ENCODE results near the gene MOCS1. TPM values are rescaled to one million over a fixed set of nuclear protein-coding genes. Genes with fewer than 3 reads are reported as not detected.

Gene MOCS1
- polyA plus RNA-seq, 3 donors, result 0.05 to 0.26 (median 0.12) TPM

DNA sequence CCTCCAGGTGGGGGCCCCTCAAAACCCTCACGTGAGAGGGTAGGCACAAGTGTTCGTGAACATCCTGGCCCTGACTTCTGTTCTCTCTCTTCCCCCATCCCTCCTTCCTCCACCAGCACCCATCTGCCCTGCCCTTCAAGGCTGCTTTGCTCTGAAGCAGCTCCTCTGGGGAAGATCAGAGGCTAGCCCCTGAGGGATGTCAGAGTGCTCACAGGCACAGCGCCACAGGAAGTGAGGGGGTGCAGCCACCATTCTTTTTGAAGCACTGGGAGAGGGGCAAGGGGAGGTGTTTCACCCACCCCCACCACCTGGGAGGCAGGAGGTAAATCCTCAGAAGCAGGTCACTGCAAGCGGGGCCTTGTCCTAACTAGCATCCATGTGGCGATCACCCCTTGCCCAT is 11.4 kb downstream of the MOCS1 start:
- Histone ChIP-seq H3K4me2 (replicated peaks; ENCODE audit: extremely low read depth, low read length, poor library complexity, severe bottlenecking) (no peak overlapping the region), H3K27ac (ENCODE audit: low read depth in 1 of 2, low read length in 2 of 2) (no peak overlapping the region), H3K36me3 (replicated peaks in 1 of 2; ENCODE audit: control insufficient read depth in 1 of 2, insufficient read depth in 2 of 2, low read length in 2 of 2) (no peaks in the 10 kb centered on the region), H4K20me1 (ENCODE audit: insufficient read depth, low read length) (no peaks in the 10 kb centered on the region), H3K9me3 (replicated peaks in 1 of 2; ENCODE audit: control insufficient read depth in 1 of 2, insufficient read depth in 1 of 2, low read length in 2 of 2) (no peaks in the 10 kb centered on the region), H3K79me2 (ENCODE audit: insufficient read depth, low read length) (no peaks in the 10 kb centered on the region), H3K27me3 (ENCODE audit: control insufficient read depth in 2 of 2, insufficient read depth in 2 of 2, low read length in 2 of 2) (no peaks in the 10 kb centered on the region), H3K4me3 (replicated peaks in 1 of 3; ENCODE audit: low read depth in 2 of 3, low read length in 3 of 3) (no peak overlapping the region), H3K4me1 (ENCODE audit: control insufficient read depth in 1 of 2, insufficient read depth in 2 of 2, low read length in 2 of 2) (no peaks in the 10 kb centered on the region), H2AFZ (ENCODE audit: insufficient read depth, low read depth, low read length, poor library complexity, severe bottlenecking) (no peak overlapping the region), H3K9ac (ENCODE audit: insufficient read depth, low read length, poor library complexity, severe bottlenecking) (no peak overlapping the region)
- Mint-ChIP-seq H3K4me3 (no peak overlapping the region), H3K27me3 (ENCODE audit: low read depth in 3 of 3) (peaks cover 0 to 2% (median 0%) of the 10 kb centered on the region in 3 donors), H3K36me3 (no peaks in the 10 kb centered on the region), H3K9me3 (peaks cover 0 to 3% (median 2%) of the 10 kb centered on the region in 7 donors), H3K27ac (no peak overlapping the region), H3K4me1 (no peaks in the 10 kb centered on the region)
- intact Hi-C loops (cut with micrococcal nuclease), result no loop called here
- DNase-seq, result no peak
- 84% methylated on average over 2 of the region's 5 CpGs for WGBS (ENCODE audit: insufficient coverage)
- TF ChIP-seq, protein P1, sequence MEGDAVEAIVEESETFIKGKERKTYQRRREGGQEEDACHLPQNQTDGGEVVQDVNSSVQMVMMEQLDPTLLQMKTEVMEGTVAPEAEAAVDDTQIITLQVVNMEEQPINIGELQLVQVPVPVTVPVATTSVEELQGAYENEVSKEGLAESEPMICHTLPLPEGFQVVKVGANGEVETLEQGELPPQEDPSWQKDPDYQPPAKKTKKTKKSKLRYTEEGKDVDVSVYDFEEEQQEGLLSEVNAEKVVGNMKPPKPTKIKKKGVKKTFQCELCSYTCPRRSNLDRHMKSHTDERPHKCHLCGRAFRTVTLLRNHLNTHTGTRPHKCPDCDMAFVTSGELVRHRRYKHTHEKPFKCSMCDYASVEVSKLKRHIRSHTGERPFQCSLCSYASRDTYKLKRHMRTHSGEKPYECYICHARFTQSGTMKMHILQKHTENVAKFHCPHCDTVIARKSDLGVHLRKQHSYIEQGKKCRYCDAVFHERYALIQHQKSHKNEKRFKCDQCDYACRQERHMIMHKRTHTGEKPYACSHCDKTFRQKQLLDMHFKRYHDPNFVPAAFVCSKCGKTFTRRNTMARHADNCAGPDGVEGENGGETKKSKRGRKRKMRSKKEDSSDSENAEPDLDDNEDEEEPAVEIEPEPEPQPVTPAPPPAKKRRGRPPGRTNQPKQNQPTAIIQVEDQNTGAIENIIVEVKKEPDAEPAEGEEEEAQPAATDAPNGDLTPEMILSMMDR (IDR thresholded peaks at IDR 0.05), result no peak

DNA sequence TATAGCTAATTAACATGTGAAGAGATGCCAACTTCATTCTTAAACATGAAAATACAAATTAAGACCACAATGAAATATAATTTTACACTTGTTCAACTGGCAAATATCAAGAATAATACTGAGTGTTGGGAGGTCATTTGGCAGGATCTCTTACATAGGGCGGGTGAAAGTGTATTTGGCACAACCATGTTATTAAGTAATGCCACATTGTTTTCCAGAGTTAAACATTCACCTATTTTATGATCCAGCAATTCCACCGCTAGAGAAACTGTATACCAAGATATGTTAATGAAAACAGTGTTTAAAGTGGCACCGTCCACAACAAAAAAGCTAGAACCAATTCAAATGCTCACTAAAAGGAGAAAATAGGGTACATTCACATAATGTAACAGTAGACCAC is 14.1 kb downstream of the MOCS1 start:
- no peak overlapping the region for H3K27ac ChIP-seq (ENCODE audit: low read depth in 1 of 2, low read length in 2 of 2)
- no peaks in the 10 kb centered on the region for H3K79me2 ChIP-seq (ENCODE audit: insufficient read depth, low read length)
- no peak overlapping the region for H3K4me3 ChIP-seq (replicated peaks in 1 of 3; ENCODE audit: low read depth in 2 of 3, low read length in 3 of 3)
- H3K9me3 ChIP-seq (replicated peaks in 1 of 2; ENCODE audit: control insufficient read depth in 1 of 2, insufficient read depth in 1 of 2, low read length in 2 of 2), result peaks cover 0 to 14% of the 10 kb centered on the region in 2 donors
- no peak overlapping the region for H3K4me3 Mint-ChIP-seq
- H3K36me3 ChIP-seq (replicated peaks in 1 of 2; ENCODE audit: control insufficient read depth in 1 of 2, insufficient read depth in 2 of 2, low read length in 2 of 2), result no peaks in the 10 kb centered on the region
- no peak overlapping the region for H2AFZ ChIP-seq (ENCODE audit: insufficient read depth, low read depth, low read length, poor library complexity, severe bottlenecking)
- no peaks in the 10 kb centered on the region for H3K27me3 ChIP-seq (ENCODE audit: control insufficient read depth in 2 of 2, insufficient read depth in 2 of 2, low read length in 2 of 2)
- H3K9ac ChIP-seq (ENCODE audit: insufficient read depth, low read length, poor library complexity, severe bottlenecking), result no peak overlapping the region
- H3K4me1 Mint-ChIP-seq, result no peaks in the 10 kb centered on the region
- peaks cover 0 to 2% (median 0%) of the 10 kb centered on the region in 3 donors for H3K27me3 Mint-ChIP-seq (ENCODE audit: low read depth in 3 of 3)
- intact Hi-C loops (cut with micrococcal nuclease), result no loop called here
- no peaks in the 10 kb centered on the region for H4K20me1 ChIP-seq (ENCODE audit: insufficient read depth, low read length)
- no CpG with 5 or more reads among the region's 3 CpGs for WGBS (ENCODE audit: insufficient coverage)
- no peaks in the 10 kb centered on the region for H3K36me3 Mint-ChIP-seq
- DNase-seq, result no peak
- H3K27ac Mint-ChIP-seq, result no peak overlapping the region
- H3K4me1 ChIP-seq (ENCODE audit: control insufficient read depth in 1 of 2, insufficient read depth in 2 of 2, low read length in 2 of 2), result no peaks in the 10 kb centered on the region
- peaks cover 3 to 9% (median 7%) of the 10 kb centered on the region in 7 donors for H3K9me3 Mint-ChIP-seq
- no peak overlapping the region for H3K4me2 ChIP-seq (replicated peaks; ENCODE audit: extremely low read depth, low read length, poor library complexity, severe bottlenecking)
- TF ChIP-seq, protein P1 (IDR thresholded peaks at IDR 0.05), result no peak
